Tibial artery (tissue), 4 donors: Measurements from ENCODE around the gene ANKRD61.

ENCODE experiments used
- DNase-seq, 2 donors: peaks; one replicate each; pipeline ENCODE4 v3.0.0-alpha.2; 2019
- H3K27ac ChIP-seq, 2 donors: fragments of 200-600 bp; sonication (generic) in 1 of 2; 1 replicate in 1 of 2; 2 replicates in 1 of 2; pipeline ENCODE4 v1.5.1; 2018 to 2019; ENCODE audit warnings: mild to moderate bottlenecking in 1 of 2
- H3K27me3 ChIP-seq, 2 donors: fragments of 200-600 bp; sonication (generic) in 1 of 2; one replicate each; pipeline versions ENCODE4 v1.5.1 to v1.6.0; 2016 to 2019
- H3K36me3 ChIP-seq, 3 donors: fragments of 200-600 bp; sonication (generic) in 2 of 3; one replicate each; pipeline ENCODE4 v1.5.1; 2016 to 2019; ENCODE audit warnings: mild to moderate bottlenecking in 2 of 3
- H3K4me1 ChIP-seq, 4 donors: fragments of 200-600 bp; sonication (generic) in 2 of 4; 1 replicate in 3 of 4; 2 replicates in 1 of 4; pipeline ENCODE4 v1.5.1; 2016 to 2019
- H3K4me3 ChIP-seq, 2 donors: fragments of 200-600 bp; sonication (generic) in 1 of 2; 1 replicate in 1 of 2; 2 replicates in 1 of 2; pipeline ENCODE4 v1.5.1; 2018 to 2019; ENCODE audit warnings: mild to moderate bottlenecking in 2 of 2
- H3K9me3 ChIP-seq, 3 donors: fragments of 200-600 bp; sonication (generic) in 1 of 3; one replicate each; pipeline ENCODE4 v1.5.1; 2016 to 2019
- intact Hi-C: fragments of 100-400 bp; cut with DNase I; formaldehyde crosslinking; loops from one replicate; pipeline ENCODE4 v1.15.0; 2023; ENCODE audit warnings: low total_unique reads
- TF ChIP-seq, protein P1 (sequence below), 2 experiments: fragments of 200-600 bp in 1 of 2; fragments of 450-650 bp in 1 of 2; IDR thresholded peaks; one replicate each; pipeline ENCODE4 v1.5.1; 2017 to 2019; ENCODE audit warnings: antibody characterized with exemption in 2 of 2, mild to moderate bottlenecking in 1 of 2, moderate library complexity in 1 of 2

Gene ANKRD61

DNA sequence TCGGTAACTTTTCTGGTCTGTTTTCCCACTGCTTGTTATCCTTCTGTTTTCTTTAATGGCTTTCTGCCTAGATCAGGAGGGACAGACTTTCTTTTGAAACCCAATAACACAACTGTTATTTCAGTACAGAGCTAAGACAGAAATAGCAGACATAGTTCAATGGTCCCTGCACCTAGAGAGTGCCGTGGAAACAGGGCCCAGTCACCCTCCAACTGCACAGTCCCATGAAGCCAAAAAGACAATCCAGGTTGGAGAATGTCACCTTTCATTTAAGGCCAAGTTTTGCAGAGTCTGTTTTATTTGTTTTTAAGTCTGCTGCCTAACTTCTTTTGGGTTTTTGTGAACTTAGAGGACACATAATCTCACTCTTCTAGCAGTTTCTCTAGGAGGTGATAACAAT is 19.6 kb upstream of the ANKRD61 start:
- Histone ChIP-seq H3K27ac (no peak overlapping the region), H3K36me3 (peaks cover 9 to 24% (median 16%) of the 10 kb centered on the region in 3 donors), H3K9me3 (no peaks in the 10 kb centered on the region), H3K4me3 (no peak overlapping the region), H3K4me1 (peaks cover 0 to 31% (median 10%) of the 10 kb centered on the region in 4 donors), H3K27me3 (no peaks in the 10 kb centered on the region)
- intact Hi-C loops, result no loop called here
- TF ChIP-seq, protein P1, sequence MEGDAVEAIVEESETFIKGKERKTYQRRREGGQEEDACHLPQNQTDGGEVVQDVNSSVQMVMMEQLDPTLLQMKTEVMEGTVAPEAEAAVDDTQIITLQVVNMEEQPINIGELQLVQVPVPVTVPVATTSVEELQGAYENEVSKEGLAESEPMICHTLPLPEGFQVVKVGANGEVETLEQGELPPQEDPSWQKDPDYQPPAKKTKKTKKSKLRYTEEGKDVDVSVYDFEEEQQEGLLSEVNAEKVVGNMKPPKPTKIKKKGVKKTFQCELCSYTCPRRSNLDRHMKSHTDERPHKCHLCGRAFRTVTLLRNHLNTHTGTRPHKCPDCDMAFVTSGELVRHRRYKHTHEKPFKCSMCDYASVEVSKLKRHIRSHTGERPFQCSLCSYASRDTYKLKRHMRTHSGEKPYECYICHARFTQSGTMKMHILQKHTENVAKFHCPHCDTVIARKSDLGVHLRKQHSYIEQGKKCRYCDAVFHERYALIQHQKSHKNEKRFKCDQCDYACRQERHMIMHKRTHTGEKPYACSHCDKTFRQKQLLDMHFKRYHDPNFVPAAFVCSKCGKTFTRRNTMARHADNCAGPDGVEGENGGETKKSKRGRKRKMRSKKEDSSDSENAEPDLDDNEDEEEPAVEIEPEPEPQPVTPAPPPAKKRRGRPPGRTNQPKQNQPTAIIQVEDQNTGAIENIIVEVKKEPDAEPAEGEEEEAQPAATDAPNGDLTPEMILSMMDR (IDR thresholded peaks at IDR 0.05), result no peak
- DNase-seq, result no peak

DNA sequence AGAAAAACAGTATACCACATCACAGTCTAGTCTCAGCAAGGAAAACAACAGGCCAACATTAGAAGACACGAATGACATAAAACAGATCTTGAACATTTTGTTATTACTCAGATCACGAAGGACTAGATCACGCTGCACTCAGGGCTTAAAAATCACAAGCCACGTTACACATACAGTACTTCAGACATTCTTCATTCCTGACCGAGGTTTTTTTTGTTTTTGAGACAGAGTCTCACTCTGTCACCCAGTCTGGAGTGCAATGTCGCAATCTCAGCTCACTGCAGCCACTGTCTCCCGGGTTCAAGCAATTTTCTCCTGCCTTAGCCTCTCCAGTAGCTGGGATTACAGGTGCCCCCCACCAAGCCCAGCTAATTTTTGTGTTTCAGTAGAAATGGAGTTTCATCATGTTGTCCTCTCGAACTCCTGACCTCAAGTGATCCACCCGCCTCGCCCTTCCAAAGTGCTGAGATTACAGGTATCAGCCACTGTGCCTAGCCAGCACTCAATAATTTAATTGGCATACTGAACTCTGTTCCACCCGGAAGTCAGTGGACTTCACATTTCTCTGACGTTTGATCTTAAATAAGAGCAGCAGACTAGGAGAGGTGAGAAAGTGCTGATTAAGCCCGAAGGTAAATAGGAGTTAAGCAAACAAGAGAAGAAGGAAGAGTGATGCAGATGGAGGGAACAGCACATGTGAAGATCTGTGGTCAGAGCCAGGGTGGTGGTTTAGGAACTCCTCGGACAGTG is 18.6 kb upstream of the ANKRD61 start:
- Histone ChIP-seq H3K36me3 (peaks cover 11 to 34% (median 25%) of the 10 kb centered on the region in 3 donors), H3K27ac (no peak overlapping the region), H3K27me3 (no peaks in the 10 kb centered on the region), H3K4me1 (peaks cover 0 to 31% (median 10%) of the 10 kb centered on the region in 4 donors), H3K9me3 (no peaks in the 10 kb centered on the region), H3K4me3 (no peak overlapping the region)
- intact Hi-C loops, result no loop called here
- peak in 1 of 2 donors; percentile 20 for DNase-seq
- TF ChIP-seq, protein P1 (IDR thresholded peaks at IDR 0.05), result no peak

DNA sequence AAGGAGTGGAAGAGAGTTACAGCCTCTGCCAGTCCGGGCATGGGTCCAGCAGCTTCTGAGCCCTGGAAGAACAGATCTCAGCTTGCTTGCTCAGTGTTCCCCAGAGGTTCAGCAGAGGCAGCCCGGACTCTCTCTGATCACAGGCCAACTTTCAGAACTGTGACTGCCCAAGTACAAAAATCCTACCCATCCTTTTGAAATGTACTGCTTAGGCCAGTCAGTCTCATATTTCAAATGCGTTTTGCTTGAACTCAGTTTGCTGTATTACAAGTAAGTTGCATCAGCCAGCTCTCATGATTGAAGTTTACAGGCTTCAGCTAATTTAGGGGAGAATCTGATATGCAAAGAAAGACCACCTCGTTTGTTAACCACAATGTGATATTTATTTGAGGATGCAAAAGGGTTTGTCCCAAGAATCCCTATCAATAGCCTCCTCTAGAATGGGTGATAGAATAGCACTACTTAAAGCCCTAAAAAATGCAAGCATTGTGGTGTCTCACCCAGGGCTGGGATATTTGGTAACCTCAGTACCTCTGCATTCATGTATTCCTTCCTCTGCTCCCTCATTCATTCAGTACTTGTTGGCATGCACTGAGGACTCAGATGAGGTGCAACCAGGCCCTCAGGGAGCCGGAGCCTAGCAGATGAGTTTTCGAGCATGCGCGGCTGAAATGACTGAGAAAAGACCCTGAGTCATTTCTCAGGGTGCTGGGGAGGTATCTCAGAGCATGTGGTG is 15.1 kb upstream of the ANKRD61 start:
- TF ChIP-seq, protein P1 (IDR thresholded peaks at IDR 0.05), result no peak
- no peaks in the 10 kb centered on the region for H3K27me3 ChIP-seq
- intact Hi-C loops, result no loop called here
- peaks cover 0 to 10% (median 2%) of the 10 kb centered on the region in 4 donors for H3K4me1 ChIP-seq
- peaks cover 42 to 69% (median 58%) of the 10 kb centered on the region in 3 donors for H3K36me3 ChIP-seq
- H3K4me3 ChIP-seq, result no peak overlapping the region
- DNase-seq, result peak; percentile 70 to 75
- peak overlapping the region in 1 of 2 donors; percentile 17 for H3K27ac ChIP-seq
- no peaks in the 10 kb centered on the region for H3K9me3 ChIP-seq

DNA sequence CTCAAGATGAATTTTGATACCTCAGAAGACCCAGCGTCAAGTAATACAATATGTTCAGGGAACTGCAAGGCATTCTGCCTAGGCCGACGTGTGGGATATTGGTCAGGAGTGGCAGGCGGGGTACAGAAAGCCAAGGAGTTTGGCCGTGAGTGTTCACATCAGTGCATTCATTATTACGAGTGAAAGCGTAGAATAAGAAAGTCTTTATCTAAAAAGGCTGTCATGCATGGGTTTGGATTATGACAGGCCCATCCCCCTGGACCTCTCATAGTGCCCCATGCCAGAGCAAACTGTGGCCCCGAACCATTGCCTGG is 14.6 kb upstream of the ANKRD61 start:
- no peak for DNase-seq
- TF ChIP-seq, protein P1 (IDR thresholded peaks at IDR 0.05), result no peak
- Histone ChIP-seq H3K9me3 (no peaks in the 10 kb centered on the region), H3K4me1 (peaks cover 0 to 7% (median 1%) of the 10 kb centered on the region in 4 donors), H3K27ac (no peak overlapping the region), H3K27me3 (no peaks in the 10 kb centered on the region), H3K36me3 (peaks cover 42 to 74% (median 63%) of the 10 kb centered on the region in 3 donors), H3K4me3 (no peak overlapping the region)
- intact Hi-C loops, result no loop called here

DNA sequence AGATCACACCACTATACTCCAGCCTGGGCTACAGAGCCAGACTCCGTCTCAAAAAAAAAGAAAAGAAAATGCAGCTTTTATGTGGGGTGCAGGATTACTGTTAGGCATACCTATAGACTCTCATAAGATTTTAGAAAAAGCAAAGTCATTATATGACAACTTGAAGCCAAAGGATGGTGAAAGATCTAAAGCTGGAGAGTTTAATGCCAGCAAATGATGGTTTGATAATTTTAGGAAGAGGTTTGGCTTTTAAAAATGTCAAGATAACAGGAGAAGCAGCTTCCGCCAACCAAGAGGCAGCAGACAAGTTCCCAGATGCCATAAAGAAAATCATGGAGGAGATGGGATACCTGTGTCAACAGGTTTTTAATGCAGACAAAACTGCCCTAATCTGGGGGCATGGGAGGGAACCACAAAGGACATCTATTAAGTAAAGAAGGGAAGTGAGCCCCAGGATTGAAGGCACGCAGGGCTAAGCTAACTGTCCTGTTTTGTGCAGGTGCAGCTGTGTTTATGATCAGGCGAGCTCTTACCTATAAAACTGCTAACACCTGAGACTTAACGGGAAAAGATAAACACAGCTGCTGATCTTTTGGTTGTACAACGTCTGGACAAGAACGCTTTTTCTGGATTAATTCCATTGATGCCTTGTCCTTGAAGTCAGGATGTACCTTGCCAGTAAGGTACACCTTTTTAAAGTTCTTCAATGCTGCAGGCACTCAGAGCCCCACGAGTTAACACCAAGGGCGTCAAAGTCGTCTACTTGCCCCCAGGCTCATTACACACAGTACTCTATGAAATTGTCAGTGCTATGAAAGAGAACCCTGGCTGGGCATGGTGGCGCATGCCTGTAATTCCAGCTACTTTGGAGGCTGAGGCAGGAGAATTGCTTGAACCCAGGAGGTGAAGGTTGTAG is 10.5 kb upstream of the ANKRD61 start:
- no peak overlapping the region for H3K4me3 ChIP-seq
- H3K27me3 ChIP-seq, result no peaks in the 10 kb centered on the region
- H3K4me1 ChIP-seq, result peaks cover 0 to 3% (median 1%) of the 10 kb centered on the region in 4 donors
- DNase-seq, result peak in 1 of 2 donors; percentile 21
- H3K36me3 ChIP-seq, result peaks cover 65 to 99% (median 94%) of the 10 kb centered on the region in 3 donors
- H3K27ac ChIP-seq, result no peak overlapping the region
- TF ChIP-seq, protein P1 (IDR thresholded peaks at IDR 0.05), result no peak
- intact Hi-C loops, result no loop called here
- H3K9me3 ChIP-seq, result no peaks in the 10 kb centered on the region
